Activated T-cell treated with anti-CD3 and anti-CD28 coated beads, Interleukin-2, amount 50 U/mL, for 24 hours (primary cell): Measurements from ENCODE around the gene ZNF358.
A peak's percentile ranks its signal among the peaks of the same experiment; 100 is the strongest.

Experiments
- DNase-seq: peaks from one replicate; pipeline ENCODE4 v3.0.0-alpha.2; 2020
- H3K27ac Mint-ChIP-seq: 2 replicates; pipeline ENCODE4 v1.8.0; 2020; ENCODE audit warnings: mild to moderate bottlenecking, mixed read lengths
- H3K27me3 Mint-ChIP-seq: 2 replicates; pipeline ENCODE4 v1.8.0; 2020; ENCODE audit warnings: mixed read lengths
- H3K36me3 Mint-ChIP-seq: 2 replicates; pipeline ENCODE4 v1.8.0; 2020; ENCODE audit warnings: low read depth, mixed read lengths
- H3K4me1 Mint-ChIP-seq: 2 replicates; pipeline ENCODE4 v1.8.0; 2020; ENCODE audit warnings: low read depth, mixed read lengths
- H3K4me3 Mint-ChIP-seq: 2 replicates; pipeline ENCODE4 v1.8.0; 2020; ENCODE audit warnings: mild to moderate bottlenecking, moderate library complexity, mixed read lengths
- H3K9me3 Mint-ChIP-seq: 2 replicates; pipeline ENCODE4 v1.8.0; 2020; ENCODE audit warnings: mixed read lengths

The ZNF358 gene

GRCh38 chr19:7547159-7547558, 31.3 kb downstream of the ZNF358 start:
- Mint-ChIP-seq H3K27ac (peak overlapping the region; percentile 73), H3K4me1 (peaks cover 27% of the 10 kb centered on the region), H3K27me3 (no peaks in the 10 kb centered on the region), H3K36me3 (peaks cover 62% of the 10 kb centered on the region), H3K9me3 (no peaks in the 10 kb centered on the region), H3K4me3 (no peak overlapping the region)
- no peak for DNase-seq

- peaks cover 61% of the 10 kb centered on the region for H3K36me3 Mint-ChIP-seq
- no peak overlapping the region for H3K4me3 Mint-ChIP-seq
- peaks cover 23% of the 10 kb centered on the region for H3K4me1 Mint-ChIP-seq
- H3K27me3 Mint-ChIP-seq, result no peaks in the 10 kb centered on the region
- DNase-seq, result no peak
- H3K27ac Mint-ChIP-seq, result no peak overlapping the region
- no peaks in the 10 kb centered on the region for H3K9me3 Mint-ChIP-seq
These were observed 33.7 kb downstream of the ZNF358 start for GRCh38 chr19:7549429-7550148.

GRCh38 chr19:7550169-7550770, 34.4 kb downstream of the ZNF358 start:
- no peak overlapping the region for H3K4me3 Mint-ChIP-seq
- peaks cover 60% of the 10 kb centered on the region for H3K36me3 Mint-ChIP-seq
- peaks cover 22% of the 10 kb centered on the region for H3K4me1 Mint-ChIP-seq
- DNase-seq, result no peak
- no peaks in the 10 kb centered on the region for H3K9me3 Mint-ChIP-seq
- H3K27me3 Mint-ChIP-seq, result no peaks in the 10 kb centered on the region
- no peak overlapping the region for H3K27ac Mint-ChIP-seq

- H3K9me3 Mint-ChIP-seq, result no peaks in the 10 kb centered on the region
- peaks cover 15% of the 10 kb centered on the region for H3K4me1 Mint-ChIP-seq
- peaks cover 61% of the 10 kb centered on the region for H3K36me3 Mint-ChIP-seq
- no peak overlapping the region for H3K4me3 Mint-ChIP-seq
- DNase-seq, result peak; percentile 46
- H3K27me3 Mint-ChIP-seq, result no peaks in the 10 kb centered on the region
- H3K27ac Mint-ChIP-seq, result no peak overlapping the region
These were observed 35.3 kb downstream of the ZNF358 start for GRCh38 chr19:7550987-7551761.

DNA sequence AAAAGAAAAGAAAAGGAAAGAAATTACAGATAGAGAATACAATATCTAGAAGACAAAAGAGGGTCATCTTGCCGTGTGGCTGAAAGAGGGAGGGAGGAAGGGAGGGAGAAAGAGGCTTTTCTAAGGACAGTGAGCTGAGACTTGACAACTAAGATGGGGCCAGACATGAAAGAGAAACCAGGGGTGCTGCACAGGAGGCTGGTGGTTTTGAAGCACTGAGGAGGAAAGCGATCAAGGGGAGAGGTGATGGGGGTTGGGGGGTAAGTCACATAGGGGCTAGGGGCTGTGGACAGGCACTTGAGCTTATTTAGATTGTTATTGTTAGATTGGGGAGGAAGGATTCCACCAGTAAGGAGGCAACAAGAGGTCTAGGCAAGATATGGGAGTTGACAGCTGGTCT, 36.9 kb downstream of the ZNF358 start:
- H3K36me3 Mint-ChIP-seq, result peaks cover 70% of the 10 kb centered on the region
- no peak for DNase-seq
- no peaks in the 10 kb centered on the region for H3K27me3 Mint-ChIP-seq
- peaks cover 6% of the 10 kb centered on the region for H3K4me1 Mint-ChIP-seq
- no peaks in the 10 kb centered on the region for H3K9me3 Mint-ChIP-seq
- H3K4me3 Mint-ChIP-seq, result no peak overlapping the region
- no peak overlapping the region for H3K27ac Mint-ChIP-seq

DNA sequence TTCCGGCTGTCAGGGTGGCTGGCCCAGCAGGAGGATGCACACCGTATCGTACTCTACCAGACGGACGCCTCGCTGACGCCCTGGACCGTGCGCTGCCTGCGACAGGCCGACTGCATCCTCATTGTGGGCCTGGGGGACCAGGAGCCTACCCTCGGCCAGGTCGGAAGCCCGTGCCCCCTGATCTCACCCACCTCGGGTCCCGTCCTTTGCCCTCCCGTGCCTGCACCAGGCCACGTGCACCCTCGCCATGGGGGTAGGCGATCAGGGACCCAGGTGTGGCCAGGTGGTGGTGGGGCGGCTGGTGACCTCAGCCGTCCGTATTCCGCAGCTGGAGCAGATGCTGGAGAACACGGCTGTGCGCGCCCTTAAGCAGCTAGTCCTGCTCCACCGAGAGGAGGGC, 38.7 kb downstream of the ZNF358 start:
- no peak for DNase-seq
- no peaks in the 10 kb centered on the region for H3K9me3 Mint-ChIP-seq
- H3K27me3 Mint-ChIP-seq, result no peaks in the 10 kb centered on the region
- no peak overlapping the region for H3K4me3 Mint-ChIP-seq
- peaks cover 6% of the 10 kb centered on the region for H3K4me1 Mint-ChIP-seq
- no peak overlapping the region for H3K27ac Mint-ChIP-seq
- peaks cover 84% of the 10 kb centered on the region for H3K36me3 Mint-ChIP-seq

DNA sequence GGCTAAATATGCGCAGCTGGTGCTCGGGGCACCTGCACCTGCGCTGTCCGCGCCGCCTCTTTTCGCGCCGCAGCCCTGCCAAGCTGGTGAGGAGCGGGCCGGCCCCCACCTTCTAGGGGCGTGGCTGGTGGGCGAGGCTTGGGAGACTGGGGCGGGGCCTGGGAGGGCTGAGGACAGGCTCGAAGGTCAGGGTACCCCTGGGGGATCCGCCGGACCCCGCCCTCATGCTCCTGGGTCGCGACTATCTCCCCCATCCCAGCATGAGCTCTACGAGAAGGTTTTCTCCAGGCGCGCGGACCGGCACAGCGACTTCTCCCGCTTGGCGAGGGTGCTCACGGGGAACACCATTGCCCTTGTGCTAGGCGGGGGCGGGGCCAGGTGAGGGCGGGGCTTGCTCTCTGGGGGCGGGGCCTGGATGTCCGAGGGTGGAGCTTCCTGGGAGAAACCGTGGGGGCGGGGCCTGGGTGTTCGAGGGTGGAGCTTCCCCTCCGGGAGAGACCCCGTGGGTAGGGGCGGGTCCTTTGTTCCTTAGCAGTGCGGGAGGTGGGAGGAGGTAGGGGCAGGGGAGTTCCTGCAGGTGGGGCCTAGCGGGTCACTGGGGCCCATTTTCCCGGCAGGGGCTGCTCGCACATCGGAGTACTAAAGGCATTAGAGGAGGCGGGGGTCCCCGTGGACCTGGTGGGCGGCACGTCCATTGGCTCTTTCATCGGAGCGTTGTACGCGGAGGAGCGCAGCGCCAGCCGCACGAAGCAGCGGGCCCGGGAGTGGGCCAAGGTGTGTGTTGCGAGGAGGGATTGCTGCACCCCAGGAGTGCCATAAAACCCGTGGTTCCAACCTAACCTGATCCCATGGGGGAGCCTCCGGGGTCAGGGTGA, 39.3 kb downstream of the ZNF358 start:
- peaks cover 83% of the 10 kb centered on the region for H3K36me3 Mint-ChIP-seq

DNA sequence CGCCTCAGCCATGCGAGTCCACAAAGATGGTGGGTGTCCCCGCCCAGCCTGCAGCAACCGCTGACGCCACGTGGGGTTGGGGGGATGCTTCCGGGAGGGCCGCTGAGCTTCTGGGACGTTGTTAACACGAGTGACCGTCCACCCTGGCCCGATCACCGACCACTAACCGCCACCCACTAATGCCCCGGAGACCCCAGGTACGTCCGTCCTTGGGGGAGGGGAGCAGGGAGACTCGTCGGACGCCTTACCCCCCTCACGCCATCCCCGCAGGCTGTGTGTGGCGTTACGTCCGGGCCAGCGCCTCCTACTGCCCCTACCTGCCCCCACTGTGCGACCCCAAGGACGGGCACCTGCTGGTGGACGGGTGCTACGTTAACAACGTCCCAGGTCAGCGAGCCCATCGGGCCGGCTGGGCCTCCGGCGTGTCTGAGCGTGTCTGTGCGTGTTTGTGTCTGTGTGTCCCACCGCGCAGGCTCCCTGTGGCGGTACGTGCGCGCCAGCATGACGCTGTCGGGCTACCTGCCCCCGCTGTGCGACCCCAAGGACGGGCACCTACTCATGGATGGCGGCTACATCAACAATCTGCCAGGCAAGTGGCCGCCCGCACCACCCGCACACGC, 40.9 kb downstream of the ZNF358 start:
- Mint-ChIP-seq H3K27ac (no peak overlapping the region), H3K4me3 (no peak overlapping the region), H3K36me3 (peaks cover 84% of the 10 kb centered on the region), H3K4me1 (no peaks in the 10 kb centered on the region), H3K9me3 (peaks cover 4% of the 10 kb centered on the region), H3K27me3 (no peaks in the 10 kb centered on the region)
- DNase-seq, result no peak

More for the DNA sequence above, 39.3 kb downstream of the ZNF358 start:
- peak; percentile 60 for DNase-seq
- no peak overlapping the region for H3K27ac Mint-ChIP-seq
- H3K27me3 Mint-ChIP-seq, result no peaks in the 10 kb centered on the region
- peaks cover 1% of the 10 kb centered on the region for H3K9me3 Mint-ChIP-seq
- H3K4me3 Mint-ChIP-seq, result no peak overlapping the region
- H3K4me1 Mint-ChIP-seq, result peaks cover 6% of the 10 kb centered on the region

DNA sequence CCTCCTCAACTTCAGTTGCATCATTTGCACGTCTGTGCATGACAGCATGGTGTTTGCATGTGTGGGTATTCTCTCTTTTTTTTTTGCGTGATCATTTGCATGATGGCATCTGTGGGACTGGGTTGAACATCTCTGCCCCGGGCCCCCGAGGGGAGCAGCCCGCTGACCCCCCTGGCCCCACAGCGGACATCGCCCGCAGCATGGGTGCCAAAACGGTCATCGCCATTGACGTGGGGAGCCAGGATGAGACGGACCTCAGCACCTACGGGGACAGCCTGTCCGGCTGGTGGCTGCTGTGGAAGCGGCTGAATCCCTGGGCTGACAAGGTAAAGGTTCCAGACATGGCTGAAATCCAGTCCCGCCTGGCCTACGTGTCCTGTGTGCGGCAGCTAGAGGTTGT, 42.8 kb downstream of the ZNF358 start:
- peaks cover 78% of the 10 kb centered on the region for H3K36me3 Mint-ChIP-seq

DNA sequence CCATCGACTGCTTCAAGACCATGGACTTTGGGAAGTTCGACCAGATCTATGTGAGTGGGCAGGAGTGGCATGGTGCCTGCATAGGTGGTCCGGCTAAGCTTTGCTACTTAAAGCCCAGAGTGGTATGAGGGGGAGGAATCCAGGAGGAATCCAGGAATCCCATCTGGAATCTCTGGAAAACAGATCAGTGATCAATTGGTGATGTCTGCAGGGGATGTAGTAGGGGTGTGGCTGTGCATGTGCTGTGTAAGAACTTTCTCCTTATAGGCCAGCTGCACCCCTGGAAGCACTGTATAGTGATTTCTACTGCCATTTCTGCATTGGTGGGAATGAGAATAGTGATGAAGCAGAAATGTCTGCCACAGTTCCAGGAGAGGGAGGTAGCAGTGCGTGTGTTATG, 43.2 kb downstream of the ZNF358 start:
- no peaks in the 10 kb centered on the region for H3K4me1 Mint-ChIP-seq
- no peak for DNase-seq
- no peaks in the 10 kb centered on the region for H3K27me3 Mint-ChIP-seq
- H3K36me3 Mint-ChIP-seq, result peaks cover 76% of the 10 kb centered on the region
- H3K9me3 Mint-ChIP-seq, result peaks cover 4% of the 10 kb centered on the region
- H3K4me3 Mint-ChIP-seq, result no peak overlapping the region
- H3K27ac Mint-ChIP-seq, result no peak overlapping the region

More for the DNA sequence above, 42.8 kb downstream of the ZNF358 start:
- no peaks in the 10 kb centered on the region for H3K27me3 Mint-ChIP-seq
- no peak overlapping the region for H3K4me3 Mint-ChIP-seq
- no peak for DNase-seq
- no peaks in the 10 kb centered on the region for H3K4me1 Mint-ChIP-seq
- no peak overlapping the region for H3K27ac Mint-ChIP-seq
- peaks cover 4% of the 10 kb centered on the region for H3K9me3 Mint-ChIP-seq

GRCh38 chr19:7560255-7560654, 44.4 kb downstream of the ZNF358 start:
- no peaks in the 10 kb centered on the region for H3K27me3 Mint-ChIP-seq
- no peaks in the 10 kb centered on the region for H3K4me1 Mint-ChIP-seq
- H3K9me3 Mint-ChIP-seq, result peaks cover 4% of the 10 kb centered on the region
- H3K36me3 Mint-ChIP-seq, result peaks cover 73% of the 10 kb centered on the region
- no peak overlapping the region for H3K4me3 Mint-ChIP-seq
- no peak overlapping the region for H3K27ac Mint-ChIP-seq
- no peak for DNase-seq

DNA sequence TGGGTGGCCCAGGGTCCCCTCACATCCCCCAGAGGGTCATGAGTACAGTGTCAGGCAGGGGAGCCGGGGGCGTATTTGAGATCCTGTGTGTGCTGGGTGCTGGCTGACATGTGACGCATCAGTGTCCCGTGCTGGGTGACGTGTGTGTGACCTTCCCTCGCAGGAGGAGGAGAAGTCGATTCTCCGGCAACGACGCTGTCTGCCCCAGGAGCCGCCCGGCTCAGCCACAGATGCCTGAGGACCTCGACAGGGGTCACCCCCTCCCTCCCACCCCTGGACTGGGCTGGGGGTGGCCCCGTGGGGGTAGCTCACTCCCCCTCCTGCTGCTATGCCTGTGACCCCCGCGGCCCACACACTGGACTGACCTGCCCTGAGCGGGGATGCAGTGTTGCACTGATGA, 45.4 kb downstream of the ZNF358 start:
- Mint-ChIP-seq H3K27ac (no peak overlapping the region), H3K4me1 (no peaks in the 10 kb centered on the region), H3K9me3 (peaks cover 4% of the 10 kb centered on the region), H3K4me3 (no peak overlapping the region), H3K27me3 (no peaks in the 10 kb centered on the region), H3K36me3 (peaks cover 63% of the 10 kb centered on the region)
- DNase-seq, result no peak

GRCh38 chr19:7562646-7563393, 46.9 kb downstream of the ZNF358 start:
- Mint-ChIP-seq H3K9me3 (peaks cover 4% of the 10 kb centered on the region), H3K4me1 (no peaks in the 10 kb centered on the region), H3K36me3 (peaks cover 48% of the 10 kb centered on the region), H3K27ac (no peak overlapping the region), H3K27me3 (no peaks in the 10 kb centered on the region), H3K4me3 (no peak overlapping the region)
- no peak for DNase-seq
